ENCODE data around the gene DNAH10.

The DNAH10 gene

GRCh38 chr12:123891011-123891410, 128.9 kb downstream of the DNAH10 start:
- DNase-seq: no peak

GRCh38 chr12:123891516-123892179, 129.5 kb downstream of the DNAH10 start:
- no peak for DNase-seq

- DNase-seq: no peak
These were observed 130.1 kb downstream of the DNAH10 start for GRCh38 chr12:123892180-123892559.

GRCh38 chr12:123892853-123893252, 130.8 kb downstream of the DNAH10 start:
- DNase-seq: no peak

- DNase-seq: no peak
These were observed 131.2 kb downstream of the DNAH10 start for GRCh38 chr12:123893276-123893675.

- no peak for DNase-seq
These were observed 132.8 kb downstream of the DNAH10 start for GRCh38 chr12:123894823-123895345.

GRCh38 chr12:123895451-123895850, 133.3 kb downstream of the DNAH10 start:
- no peak for DNase-seq

- no peak for DNase-seq
These were observed 134.7 kb downstream of the DNAH10 start for GRCh38 chr12:123896767-123897166.

GRCh38 chr12:123897221-123897620, 135.1 kb downstream of the DNAH10 start:
- no peak for DNase-seq

- no peak for DNase-seq
These were observed 136.6 kb downstream of the DNAH10 start for GRCh38 chr12:123898673-123899072.

- no peak for DNase-seq
These were observed 137.3 kb downstream of the DNAH10 start for GRCh38 chr12:123899368-123899767.

- no peak for DNase-seq
These were observed 138.8 kb downstream of the DNAH10 start for GRCh38 chr12:123900871-123901376.

- DNase-seq: no peak
These were observed 140.7 kb downstream of the DNAH10 start for GRCh38 chr12:123902821-123903220.

GRCh38 chr12:123903301-123904065, 141.4 kb downstream of the DNAH10 start:
- DNase-seq: no peak

GRCh38 chr12:123905319-123905925, 143.3 kb downstream of the DNAH10 start:
- peak; percentile 28 for DNase-seq

- DNase-seq: no peak
These were observed 144.8 kb downstream of the DNAH10 start for GRCh38 chr12:123906711-123907420.

GRCh38 chr12:123907726-123908476, 145.8 kb downstream of the DNAH10 start:
- no peak for DNase-seq

GRCh38 chr12:123908884-123909725, 147.0 kb downstream of the DNAH10 start:
- no peak for DNase-seq

- DNase-seq: no peak
These were observed 148.0 kb downstream of the DNAH10 start for GRCh38 chr12:123910057-123910456.

- peak; percentile 13 for DNase-seq
These were observed 148.7 kb downstream of the DNAH10 start for GRCh38 chr12:123910761-123911193.

Data from NCI-H345 (cell line).